Stimulated activated CD8-positive, alpha-beta memory T cell treated with anti-CD3 and anti-CD28 coated beads, Interleukin-7, amount 100 ng/mL, for 4 hours (primary cell): ENCODE measurements around the gene CLDN34.

ENCODE experiments used
- DNase-seq, 2 donors: peaks; one replicate each; pipeline ENCODE4 v3.0.0-alpha.2; 2020; ENCODE audit warnings: low read depth in 2 of 2

Gene CLDN34

GRCh38 chrX:9980401-9980800 is 13.2 kb downstream of the CLDN34 start:
- no peak for DNase-seq

DNA sequence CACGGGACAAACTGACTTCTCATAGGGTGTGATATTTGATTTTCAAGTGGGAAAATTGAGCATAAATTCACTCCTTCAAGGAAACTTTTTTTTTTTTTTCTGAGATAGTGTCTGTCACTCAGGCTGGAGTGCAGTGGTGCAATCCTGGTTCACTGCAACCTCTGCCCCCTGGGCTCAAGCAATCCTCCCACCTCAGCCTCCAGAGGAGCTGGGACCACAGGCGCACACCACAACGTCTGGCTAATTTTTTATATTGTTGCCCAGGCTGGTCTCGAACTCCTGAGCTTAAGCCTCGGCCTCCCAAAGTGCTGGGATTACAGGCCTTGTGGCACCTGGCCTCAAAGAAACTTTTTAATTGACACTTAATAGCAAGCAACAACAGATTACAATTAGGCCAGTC is 13.8 kb downstream of the CLDN34 start:
- no peak for DNase-seq

GRCh38 chrX:9983441-9983840 is 16.3 kb downstream of the CLDN34 start:
- no peak for DNase-seq

DNA sequence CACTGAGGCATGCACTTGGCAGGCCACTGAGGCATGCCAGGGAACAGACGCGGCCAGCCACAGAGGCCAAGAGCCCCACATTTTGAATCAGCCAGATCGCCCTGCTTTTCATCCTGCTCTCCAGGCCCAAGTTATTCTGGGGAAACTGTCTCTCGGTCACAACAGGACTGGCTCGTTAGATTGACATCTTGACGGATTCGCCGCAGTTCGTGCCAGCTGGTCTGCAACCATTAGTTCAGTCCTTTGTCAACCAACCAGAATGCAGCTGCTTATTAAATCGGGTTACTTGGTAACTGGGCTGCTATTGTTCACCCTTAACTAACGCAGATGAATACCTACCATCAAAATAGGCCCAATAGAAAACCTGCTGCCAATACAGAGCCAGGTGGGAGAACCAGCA is 16.7 kb downstream of the CLDN34 start:
- DNase-seq, result no peak

DNA sequence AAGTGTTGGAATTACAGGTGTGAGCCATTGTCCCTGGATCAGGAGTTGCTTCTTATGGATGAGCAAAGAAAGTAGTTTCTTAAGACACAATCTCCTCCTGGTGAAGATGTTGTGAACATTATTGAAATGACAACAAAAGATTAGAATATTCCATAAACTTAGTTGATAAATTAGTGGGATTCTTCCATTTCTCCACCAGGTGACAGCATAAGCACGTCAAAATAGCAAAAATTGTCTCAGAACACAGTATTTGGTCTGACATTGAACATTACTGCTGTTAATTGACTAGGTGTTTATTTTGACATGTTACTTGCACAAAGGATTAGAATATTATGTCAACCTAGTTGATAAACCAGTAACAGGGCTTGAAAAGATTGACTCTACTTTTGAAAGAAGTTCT is 21.6 kb downstream of the CLDN34 start:
- DNase-seq, result no peak

GRCh38 chrX:9992061-9992460 is 24.9 kb downstream of the CLDN34 start:
- no peak for DNase-seq

GRCh38 chrX:9992724-9993123 is 25.6 kb downstream of the CLDN34 start:
- no peak for DNase-seq

DNA sequence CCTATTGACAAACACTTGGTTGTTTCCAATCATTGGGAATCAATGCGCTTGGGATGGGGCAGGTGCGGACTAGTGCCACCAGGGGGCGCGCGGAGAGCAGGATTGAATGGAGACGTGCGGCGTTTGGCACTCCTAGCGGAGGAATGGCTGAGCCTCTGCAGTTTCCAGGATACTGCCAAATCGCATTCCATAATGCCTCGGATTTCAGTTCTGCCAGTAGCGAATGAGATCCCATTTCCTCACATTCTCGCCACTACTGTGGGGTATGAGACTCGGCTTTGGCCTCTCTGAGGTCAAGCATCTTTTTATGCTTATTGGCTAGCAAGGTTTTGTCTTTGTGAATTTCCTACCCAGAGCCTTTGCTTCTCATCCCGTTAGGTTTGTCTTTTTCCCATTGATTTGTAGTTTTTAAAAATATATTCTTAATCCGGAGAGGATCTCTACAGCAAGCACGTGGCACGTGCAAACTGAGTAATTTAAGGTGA is 28.7 kb downstream of the CLDN34 start:
- peak; percentile 48 to 51 for DNase-seq

GRCh38 chrX:9997041-9997440 is 29.9 kb downstream of the CLDN34 start:
- DNase-seq, result no peak

DNA sequence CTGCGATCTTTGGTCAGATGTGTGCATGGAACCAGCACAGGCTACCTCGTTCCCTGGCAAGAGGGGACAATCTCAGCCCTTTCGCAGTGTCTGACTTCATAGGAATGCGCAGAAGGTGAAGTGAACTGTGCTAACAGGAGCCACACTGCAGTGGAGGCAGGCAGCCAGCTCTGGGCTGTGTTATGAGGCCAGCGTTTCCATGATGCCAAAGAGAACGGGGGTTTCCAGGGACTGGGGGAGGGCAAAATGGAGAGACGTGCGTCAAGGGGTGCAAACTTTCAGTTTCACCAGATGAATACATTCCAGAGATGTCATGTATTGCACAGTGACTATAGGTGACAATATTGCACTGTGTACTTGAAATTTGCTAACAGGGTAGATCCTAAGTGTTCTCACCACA is 30.4 kb downstream of the CLDN34 start:
- no peak for DNase-seq

GRCh38 chrX:10001496-10001895 is 34.3 kb downstream of the CLDN34 start:
- DNase-seq, result no peak

- no peak for DNase-seq
Observed at GRCh38 chrX:10004832-10005475, 37.8 kb downstream of the CLDN34 start.

- no peak for DNase-seq
Observed at GRCh38 chrX:10006086-10006485, 38.9 kb downstream of the CLDN34 start.

DNA sequence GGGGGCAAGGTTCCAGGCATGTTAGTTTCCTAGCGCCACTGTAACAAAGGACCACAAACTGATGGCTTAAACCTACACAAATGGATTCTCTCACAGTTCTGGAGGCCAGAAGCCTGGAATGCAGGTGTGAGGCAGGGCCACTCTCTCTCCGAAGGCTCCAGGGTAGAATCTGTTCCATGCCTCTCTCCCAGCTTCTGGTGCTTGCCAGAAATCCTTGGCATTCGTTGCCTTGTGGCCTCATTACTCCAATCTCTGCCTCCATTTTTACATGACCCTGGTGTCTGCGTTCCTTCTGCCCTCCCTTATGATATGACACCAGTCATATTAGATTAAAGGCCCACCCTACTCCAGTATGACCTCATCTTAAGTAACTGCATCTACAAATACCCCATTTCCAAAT is 39.6 kb downstream of the CLDN34 start:
- no peak for DNase-seq

- DNase-seq, result no peak
Observed at GRCh38 chrX:10007621-10008020, 40.5 kb downstream of the CLDN34 start.

- no peak for DNase-seq
Observed at GRCh38 chrX:10008483-10009056, 41.4 kb downstream of the CLDN34 start.

GRCh38 chrX:10009741-10010140 is 42.6 kb downstream of the CLDN34 start:
- no peak for DNase-seq

- no peak for DNase-seq
Observed at GRCh38 chrX:10010686-10011085, 43.5 kb downstream of the CLDN34 start.

- DNase-seq, result no peak
Observed at GRCh38 chrX:10011261-10011931, 44.2 kb downstream of the CLDN34 start.

- DNase-seq, result no peak
Observed at GRCh38 chrX:10011991-10012390, 44.8 kb downstream of the CLDN34 start.

GRCh38 chrX:10014462-10015354 is 47.5 kb downstream of the CLDN34 start:
- peak; percentile 57 to 75 for DNase-seq

DNA sequence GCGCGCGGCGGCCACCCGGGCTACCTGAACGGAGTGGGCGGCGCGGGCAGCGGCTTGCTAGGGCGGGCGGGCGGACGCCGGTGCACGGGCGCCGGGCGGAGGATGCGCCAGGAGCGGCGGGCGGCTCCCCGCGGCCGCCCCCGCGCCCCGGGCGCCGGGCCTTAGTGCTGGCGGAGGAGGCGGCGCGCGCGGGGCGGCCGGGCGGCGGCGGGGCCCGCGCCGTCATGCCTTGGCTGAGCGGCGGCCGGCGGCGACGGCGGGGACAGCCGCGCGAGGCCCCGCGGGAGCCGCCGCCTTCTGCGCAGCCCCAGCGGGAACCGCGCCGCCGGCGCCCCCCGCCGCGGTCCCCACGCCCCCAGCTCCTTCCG is 48.2 kb downstream of the CLDN34 start:
- no peak for DNase-seq
